Transverse colon (tissue), 4 donors: ENCODE measurements around the gene STK17A. TPM values are rescaled to one million over a fixed set of nuclear protein-coding genes. Genes with fewer than 3 reads are reported as not detected.

Experiments
- DNase-seq: peaks from one replicate; pipeline ENCODE4 v3.0.0-alpha.2; 2019
- H3K27ac ChIP-seq, 4 donors: fragments of 200-600 bp; sonication (generic); 2 replicates each; pipeline ENCODE4 v1.5.1; 2016 to 2018; ENCODE audit warnings: inconsistent platforms in 4 of 4
- H3K27me3 ChIP-seq: fragments of 200-600 bp; sonication (generic); 2 replicates; pipeline ENCODE4 v1.5.1; 2017; ENCODE audit warnings: inconsistent platforms
- H3K36me3 ChIP-seq, 4 donors: fragments of 200-600 bp; sonication (generic); 2 replicates each; pipeline ENCODE4 v1.5.1; 2017 to 2019; ENCODE audit warnings: inconsistent platforms in 4 of 4
- H3K4me1 ChIP-seq, 4 donors: fragments of 200-600 bp; sonication (generic); 2 replicates each; pipeline ENCODE4 v1.5.1; 2017 to 2020; ENCODE audit warnings: inconsistent platforms in 4 of 4
- H3K4me3 ChIP-seq, 4 donors: fragments of 200-600 bp; sonication (generic); 1 replicate in 1 of 4; 2 replicates in 3 of 4; pipeline versions ENCODE4 v1.5.1 to v1.6.1; 2017 to 2019; ENCODE audit warnings: inconsistent platforms in 4 of 4
- H3K9me3 ChIP-seq, 2 donors: fragments of 200-600 bp; sonication (generic); 2 replicates each; pipeline ENCODE4 v1.5.1; 2017 to 2019; ENCODE audit warnings: inconsistent platforms in 2 of 2
- CTCF ChIP-seq, 5 experiments: fragments of 200-600 bp in 3 of 5; fragments of 450-650 bp in 2 of 5; sonication (generic) in 3 of 5; IDR thresholded peaks; 1 replicate in 2 of 5; 2 replicates in 3 of 5; pipeline ENCODE4 v1.5.1; 2016 to 2017; ENCODE audit warnings: antibody characterized with exemption in 5 of 5, inconsistent platforms in 3 of 5, mild to moderate bottlenecking in 2 of 5, moderate library complexity in 1 of 5
- EP300 ChIP-seq: sonication (generic); formaldehyde crosslinking; IDR thresholded peaks from one replicate; pipeline ENCODE4 v1.6.1; 2017; ENCODE audit warnings: antibody characterized with exemption, low read depth
- POLR2A ChIP-seq: fragments of 450-650 bp; IDR thresholded peaks from one replicate; pipeline ENCODE4 v1.6.1; 2016; ENCODE audit warnings: antibody characterized with exemption, mild to moderate bottlenecking, moderate library complexity
- POLR2AphosphoS5 ChIP-seq, 3 donors: sonication (generic); formaldehyde crosslinking; IDR thresholded peaks; one replicate each; pipeline ENCODE4 v1.6.1; 2016; ENCODE audit warnings: antibody characterized with exemption in 3 of 3
- WGBS, 2 donors: methylation state at CpG; one replicate each; pipeline ENCODE4 v1.1.5; 2018; ENCODE audit warnings: low coverage in 1 of 2; 5-methylcytosine and 5-hydroxymethylcytosine counted together
- in situ Hi-C, 4 donors: fragments of 200-750 bp; cut with MboI; loops; one replicate each; pipeline versions ENCODE4 v1.15.0 to v1.15.1; 2017; ENCODE audit warnings: low sequenced_read_pairs in 3 of 4, low pct_ligation_motif_present in 1 of 4, low pct_unique_long_range_greater_than_20kb in 1 of 4
- intact Hi-C: fragments of 100-400 bp; cut with DNase I; formaldehyde crosslinking; loops from one replicate; pipeline ENCODE4 v1.15.1; 2023; ENCODE audit warnings: low total_unique reads
- total RNA-seq, 4 donors: library from RNA; depleted of rRNA; stranded (reverse); fragments of >200 nt; gene quantifications; one replicate each; pipeline ENCODE4 v1.1.0, GENCODE V29; 2016

The STK17A gene
- total RNA-seq, 4 donors from 2014 or later, result 6.0 to 35.7 (median 26.4) TPM

- no peak for DNase-seq
- H3K27me3 ChIP-seq, result no peaks in the 10 kb centered on the region
- peaks cover 13 to 47% (median 21%) of the 10 kb centered on the region in 4 donors for H3K4me1 ChIP-seq
- TF ChIP-seq EP300 (no peak), CTCF (IDR thresholded peaks at IDR 0.05) (no peak), POLR2AphosphoS5 (IDR thresholded peaks at IDR 0.05) (no peak), POLR2A (no peak)
- peak overlapping the region; percentile 39 to 72 (median 54) for H3K27ac ChIP-seq
- in situ Hi-C loops (no loop called here), intact Hi-C loops (no loop called here)
- H3K4me3 ChIP-seq, result no peak overlapping the region
- WGBS, 2 donors, result 98 to 100% methylated on average over 2 to 3 of the region's 3 CpGs
- peaks cover 0 to 8% (median 0%) of the 10 kb centered on the region in 4 donors for H3K36me3 ChIP-seq
- H3K9me3 ChIP-seq, result no peaks in the 10 kb centered on the region
Observed at GRCh38 chr7:43640679-43641078, 57.8 kb downstream of the STK17A start.

GRCh38 chr7:43642897-43643630, 60.2 kb downstream of the STK17A start:
- in situ Hi-C loops, result no loop called here
- no peaks in the 10 kb centered on the region for H3K27me3 ChIP-seq
- H3K4me1 ChIP-seq, result peaks cover 32 to 52% (median 40%) of the 10 kb centered on the region in 4 donors
- 83 to 91% methylated on average over 1 to 13 of the region's 13 CpGs for WGBS, 2 donors
- DNase-seq, result no peak
- no peaks in the 10 kb centered on the region for H3K36me3 ChIP-seq
- no peak overlapping the region for H3K4me3 ChIP-seq
- no peak overlapping the region for H3K27ac ChIP-seq
- intact Hi-C loops, result no loop called here
- TF ChIP-seq POLR2AphosphoS5 (IDR thresholded peaks at IDR 0.05) (no peak), CTCF (IDR thresholded peaks at IDR 0.05) (no peak)
- H3K9me3 ChIP-seq, result no peaks in the 10 kb centered on the region

GRCh38 chr7:43643846-43644245, 60.9 kb downstream of the STK17A start:
- in situ Hi-C loops (no loop called here), intact Hi-C loops (no loop called here)
- no peak overlapping the region for H3K4me3 ChIP-seq
- H3K27me3 ChIP-seq, result no peaks in the 10 kb centered on the region
- 82 to 100% methylated on average over 3 to 8 of the region's 8 CpGs for WGBS, 2 donors
- no peaks in the 10 kb centered on the region for H3K9me3 ChIP-seq
- no peak for TF ChIP-seq EP300
- TF ChIP-seq POLR2AphosphoS5 (IDR thresholded peaks at IDR 0.05), result no peak
- no peak for TF ChIP-seq CTCF (IDR thresholded peaks at IDR 0.05)
- no peak for TF ChIP-seq POLR2A
- no peak for DNase-seq
- H3K36me3 ChIP-seq, result no peaks in the 10 kb centered on the region
- H3K27ac ChIP-seq, result no peak overlapping the region
- peaks cover 40 to 53% (median 43%) of the 10 kb centered on the region in 4 donors for H3K4me1 ChIP-seq

GRCh38 chr7:43645699-43646226, 62.9 kb downstream of the STK17A start:
- in situ Hi-C loops, result no loop called here
- no peaks in the 10 kb centered on the region for H3K27me3 ChIP-seq
- no peak overlapping the region for H3K4me3 ChIP-seq
- TF ChIP-seq POLR2A, result no peak
- no peak for TF ChIP-seq EP300
- TF ChIP-seq CTCF (IDR thresholded peaks at IDR 0.05), result no peak
- no peak for TF ChIP-seq POLR2AphosphoS5 (IDR thresholded peaks at IDR 0.05)
- H3K4me1 ChIP-seq, result peaks cover 28 to 54% (median 35%) of the 10 kb centered on the region in 4 donors
- WGBS, 2 donors, result 80 to 100% methylated on average over 1 to 3 of the region's 3 CpGs
- DNase-seq, result no peak
- intact Hi-C loops, result no loop called here
- no peaks in the 10 kb centered on the region for H3K9me3 ChIP-seq
- H3K36me3 ChIP-seq, result no peaks in the 10 kb centered on the region
- peak overlapping the region; percentile 85 to 93 (median 90) for H3K27ac ChIP-seq
